GM18867 (cell line): ENCODE results near the gene PDE2A.
A peak's percentile ranks its signal among the peaks of the same experiment; 100 is the strongest.

Experiments
- ATAC-seq: cut with Tn5 transposase; IDR thresholded peaks from one replicate; pipeline ENCODE4 v1.9.1; 2021; ENCODE audit warnings: mild to moderate bottlenecking, moderate library complexity; ENCODE audit not compliant: unreplicated experiment

PDE2A gene

DNA sequence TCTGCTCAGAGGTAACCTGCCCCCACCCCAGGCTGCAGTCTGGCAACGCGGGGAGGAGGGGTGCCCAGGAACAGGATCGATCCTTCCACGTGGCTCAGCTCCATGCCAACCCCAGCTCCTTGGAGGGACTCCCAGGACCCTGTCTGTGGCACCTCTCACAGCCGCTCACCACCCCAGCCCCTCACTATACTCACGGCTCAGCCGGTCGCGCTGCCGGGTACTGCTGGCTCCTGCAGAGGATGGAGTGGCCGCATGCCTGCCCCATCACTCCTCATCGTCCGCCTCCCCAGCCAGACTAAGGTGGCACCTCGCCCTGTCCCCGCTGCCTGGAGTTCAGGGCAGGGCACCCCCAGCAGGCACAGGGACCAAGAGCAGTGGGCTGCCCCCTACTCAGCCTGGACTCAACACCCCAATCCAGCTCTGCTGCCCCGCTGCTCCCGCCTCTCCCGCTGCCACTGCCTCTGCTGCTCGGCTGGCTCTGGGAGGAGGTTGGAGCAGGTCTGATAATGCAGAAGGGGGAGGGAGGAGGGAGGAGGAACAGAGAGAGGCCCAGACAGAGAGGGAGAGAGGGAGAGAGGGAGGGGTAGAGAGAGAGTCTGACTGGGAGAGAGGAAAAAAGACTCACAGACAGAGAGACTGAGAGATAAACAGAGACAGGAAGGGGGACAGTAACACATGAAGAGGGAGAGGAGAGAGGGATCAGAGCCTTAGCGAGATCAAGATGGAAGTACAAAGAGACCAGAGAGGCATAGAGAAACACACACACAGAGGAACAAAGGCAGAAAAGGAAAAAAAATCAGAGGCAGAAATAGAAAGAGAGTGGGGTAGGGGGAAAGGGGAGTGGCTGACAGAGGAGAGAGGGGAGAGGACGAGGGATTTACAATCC is at the start of gene PDE2A:
Gene PDE2A, minus strand, starts transcription at position 480 of the 886 bp plus-strand sequence. Its CDS starts 215 bp downstream, at position 265.
- ATAC-seq, result no peak

GRCh38 chr11:72723508-72723907 is 49.3 kb upstream of the PDE2A start:
- ATAC-seq, result no peak

GRCh38 chr11:72722050-72722748 is 48.0 kb upstream of the PDE2A start:
- peak; percentile 78 for ATAC-seq

GRCh38 chr11:72721689-72722049 is 47.4 kb upstream of the PDE2A start:
- no peak for ATAC-seq

DNA sequence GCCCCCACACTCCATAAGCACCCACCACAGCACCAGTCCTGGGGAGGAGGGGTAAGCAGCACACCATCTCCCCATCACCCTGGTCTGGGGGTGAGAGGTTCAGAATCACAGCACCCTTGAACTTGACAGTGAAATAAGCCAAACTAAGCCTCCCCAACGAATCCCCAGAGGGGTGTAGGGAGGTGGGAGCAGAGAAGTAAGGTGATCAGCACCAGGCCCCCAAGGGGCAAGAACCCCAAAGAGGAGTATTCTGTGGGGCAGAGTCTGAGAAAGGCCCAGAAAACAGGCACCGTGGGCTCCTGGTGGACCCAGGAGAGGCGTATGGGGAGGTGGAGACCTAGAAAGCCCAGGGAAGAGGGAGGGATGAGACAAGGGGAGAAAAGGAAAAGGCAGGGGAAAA is 47.1 kb upstream of the PDE2A start:
- ATAC-seq, result no peak

GRCh38 chr11:72720784-72721183 is 46.6 kb upstream of the PDE2A start:
- ATAC-seq, result no peak

- ATAC-seq, result no peak
Observed at GRCh38 chr11:72720047-72720446, 45.8 kb upstream of the PDE2A start.

- ATAC-seq, result no peak
Observed at GRCh38 chr11:72719551-72719950, 45.3 kb upstream of the PDE2A start.

DNA sequence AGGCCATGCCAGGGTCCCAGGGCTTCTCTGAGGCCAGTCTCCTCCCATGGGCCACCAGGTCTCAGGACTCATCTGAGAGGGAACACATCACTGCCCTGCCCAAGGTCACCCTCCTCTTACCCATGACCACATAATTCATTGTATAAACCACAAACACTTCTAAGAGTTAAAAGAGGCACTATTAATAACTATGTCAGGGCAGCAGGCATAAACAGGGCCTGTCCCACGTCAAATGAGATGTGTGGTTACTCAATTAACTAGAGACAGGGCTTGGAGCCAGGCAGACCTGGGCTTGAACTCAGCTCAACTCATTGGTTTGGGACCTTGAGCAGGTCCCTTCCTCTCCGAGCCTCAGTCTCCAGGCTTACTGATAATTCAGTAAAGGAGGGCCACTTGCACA is 44.9 kb upstream of the PDE2A start:
- no peak for ATAC-seq

- ATAC-seq, result no peak
Observed at GRCh38 chr11:72718101-72718501, 43.9 kb upstream of the PDE2A start.

- ATAC-seq, result no peak
Observed at GRCh38 chr11:72716788-72717435, 42.7 kb upstream of the PDE2A start.

- ATAC-seq, result no peak
Observed at GRCh38 chr11:72716290-72716689, 42.1 kb upstream of the PDE2A start.

GRCh38 chr11:72712841-72713240 is 38.6 kb upstream of the PDE2A start:
- ATAC-seq, result no peak

DNA sequence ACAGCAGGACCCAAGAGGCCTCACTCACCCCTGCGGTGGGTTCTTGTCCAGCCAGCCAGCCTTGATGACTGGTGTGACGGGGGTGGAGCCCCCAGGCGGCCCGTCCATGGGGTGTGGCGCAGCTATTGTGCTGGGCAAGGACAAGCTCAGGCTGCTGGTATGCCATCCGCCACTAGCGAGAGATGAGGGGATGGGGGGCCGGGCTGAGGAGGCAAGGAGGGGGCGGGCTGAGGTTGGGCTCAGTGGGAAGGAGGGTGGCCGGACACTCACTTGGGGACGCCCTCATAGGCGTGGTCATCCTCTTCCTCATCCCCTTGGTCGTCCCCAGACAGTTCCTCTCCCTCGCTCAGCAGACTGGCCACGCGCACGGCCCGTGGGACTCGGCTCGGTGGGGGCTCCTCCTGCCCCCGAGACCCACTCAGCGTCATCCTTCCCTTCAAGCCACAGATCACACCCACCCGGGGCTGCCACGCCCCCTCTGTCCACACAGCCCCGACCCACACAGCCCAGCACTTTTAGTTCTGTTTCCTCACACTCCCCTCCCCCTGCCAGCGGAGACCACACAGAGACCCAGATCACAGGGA is 38.0 kb upstream of the PDE2A start:
- no peak for ATAC-seq

DNA sequence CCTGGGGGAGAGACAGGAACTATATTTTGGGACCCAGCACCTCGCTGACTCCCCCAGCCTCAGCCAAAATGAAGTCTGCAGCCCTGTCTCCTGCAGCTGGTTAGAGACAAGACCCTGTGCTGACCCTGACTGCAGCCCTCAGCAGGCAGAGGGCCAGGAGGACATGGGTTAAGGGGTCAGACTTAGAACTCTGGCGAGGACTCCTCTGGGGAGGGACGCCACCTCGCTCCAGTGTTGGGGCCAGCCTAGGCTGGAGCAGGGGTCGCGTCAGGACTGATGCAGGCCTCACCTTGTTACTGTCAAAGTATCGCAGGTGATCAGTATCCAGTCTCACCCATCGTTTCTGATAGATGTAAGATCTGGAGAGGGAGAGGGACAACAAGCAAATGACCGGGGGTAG is 36.9 kb upstream of the PDE2A start:
- ATAC-seq, result no peak

DNA sequence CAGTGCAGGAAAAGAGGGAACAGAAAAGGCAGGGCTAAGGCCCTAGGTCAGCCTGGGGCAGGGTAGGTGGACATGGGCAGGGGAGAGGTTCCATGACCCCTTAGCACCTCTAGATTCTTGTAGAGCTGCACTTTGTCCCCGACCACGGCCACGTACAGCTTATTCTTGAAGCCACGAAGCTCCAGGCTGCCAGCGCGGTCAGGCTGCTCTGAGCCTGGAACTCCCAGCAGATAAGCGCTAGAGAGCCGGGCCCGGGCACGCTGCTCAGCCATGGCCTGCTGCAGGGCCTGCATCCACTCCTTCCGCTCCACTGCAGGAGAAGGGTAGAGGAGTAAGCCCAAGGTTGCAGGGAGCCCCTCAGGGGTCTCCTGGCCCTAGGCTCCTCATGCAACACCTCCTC is 36.1 kb upstream of the PDE2A start:
- no peak for ATAC-seq

- no peak for ATAC-seq
Observed at GRCh38 chr11:72709478-72710238, 35.4 kb upstream of the PDE2A start.

DNA sequence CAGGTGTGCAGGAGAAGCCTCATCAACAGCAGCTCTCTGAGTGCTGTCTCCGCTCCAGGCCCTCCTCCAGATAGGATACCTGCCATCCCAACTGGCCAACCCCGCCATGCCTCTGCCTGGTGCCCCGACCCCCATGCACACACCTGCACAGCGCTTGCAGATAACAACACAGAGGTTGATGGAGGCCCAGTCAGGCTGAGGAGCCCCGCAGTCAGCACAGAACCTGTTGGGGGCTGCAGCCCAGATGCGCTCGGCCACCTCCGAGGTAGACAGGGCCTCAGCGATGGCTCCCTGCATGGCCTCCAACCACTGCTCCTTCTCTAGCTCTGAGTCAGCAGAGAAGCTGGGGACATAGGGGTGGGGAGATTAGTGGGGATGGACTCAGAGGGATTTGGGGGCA is 32.8 kb upstream of the PDE2A start:
- ATAC-seq, result no peak

DNA sequence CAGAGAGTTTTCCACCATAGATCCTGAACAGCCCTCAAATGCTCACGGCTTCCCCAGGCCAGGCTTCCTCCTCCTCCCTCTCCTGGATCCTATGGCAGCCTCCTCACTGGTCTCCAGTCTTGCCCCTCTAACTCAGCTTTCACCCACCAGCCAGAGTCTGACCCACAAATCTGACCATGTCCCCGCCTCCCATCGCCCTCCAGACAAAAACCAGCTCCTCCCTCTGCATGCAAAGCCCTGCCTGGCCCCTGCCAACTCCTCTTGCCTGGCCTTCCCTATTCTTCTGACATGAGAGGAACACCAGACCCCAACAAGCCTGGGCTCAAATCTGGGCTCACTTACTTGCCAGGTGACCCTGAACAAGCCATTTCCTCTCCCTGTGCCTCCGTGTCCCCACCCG is 32.4 kb upstream of the PDE2A start:
- ATAC-seq, result no peak

DNA sequence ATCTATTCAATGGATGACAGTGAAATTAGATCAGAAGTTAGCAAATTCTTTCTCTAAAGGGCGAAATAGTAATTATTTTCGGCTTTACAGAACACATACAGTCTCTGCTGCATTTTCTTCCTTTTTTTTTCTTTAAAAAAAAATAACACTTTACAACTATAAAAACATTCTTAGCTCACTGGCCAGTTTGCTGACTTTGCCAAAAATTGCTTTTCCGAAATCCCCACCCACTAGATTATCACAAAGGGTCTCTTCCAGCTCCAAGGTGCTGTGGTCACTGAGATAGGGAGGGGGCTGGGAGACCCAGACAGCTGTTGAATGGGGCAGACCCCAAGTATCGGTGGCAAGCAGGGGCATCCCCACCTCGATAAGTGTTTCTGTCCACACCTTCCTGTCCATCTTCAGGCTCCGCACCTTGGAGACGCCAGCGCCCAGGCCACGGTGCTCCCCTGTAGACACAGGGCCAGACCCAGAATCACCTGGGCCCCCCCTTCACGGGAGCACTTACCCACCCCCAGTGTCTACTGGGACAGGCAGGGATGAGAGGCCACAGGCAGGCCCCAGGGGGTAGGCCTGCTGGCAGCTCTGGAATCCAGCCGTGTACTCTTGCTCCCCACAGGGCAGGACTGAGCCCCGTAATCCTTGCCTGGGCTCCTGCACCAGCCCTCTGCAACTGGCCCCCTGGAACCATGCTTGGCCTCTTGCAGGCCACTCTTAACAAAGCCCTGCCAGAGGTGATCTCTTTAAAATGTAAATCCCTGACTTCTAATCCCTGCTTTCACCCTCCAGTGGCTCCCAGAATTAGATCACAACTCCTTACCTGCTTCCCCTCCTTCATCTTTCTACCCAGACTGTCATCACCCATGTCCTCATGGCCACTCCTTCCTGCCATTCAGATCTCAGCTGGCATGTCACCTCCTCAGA is 31.5 kb upstream of the PDE2A start:
- no peak for ATAC-seq
